HG03439 (cell line): Measurements from ENCODE around the gene SYT8.

Experiments used
- ATAC-seq: cut with Tn5 transposase; IDR thresholded peaks from one replicate; pipeline ENCODE4 v1.9.1; 2021; ENCODE audit warnings: mild to moderate bottlenecking, moderate library complexity; ENCODE audit not compliant: unreplicated experiment

SYT8 gene

DNA sequence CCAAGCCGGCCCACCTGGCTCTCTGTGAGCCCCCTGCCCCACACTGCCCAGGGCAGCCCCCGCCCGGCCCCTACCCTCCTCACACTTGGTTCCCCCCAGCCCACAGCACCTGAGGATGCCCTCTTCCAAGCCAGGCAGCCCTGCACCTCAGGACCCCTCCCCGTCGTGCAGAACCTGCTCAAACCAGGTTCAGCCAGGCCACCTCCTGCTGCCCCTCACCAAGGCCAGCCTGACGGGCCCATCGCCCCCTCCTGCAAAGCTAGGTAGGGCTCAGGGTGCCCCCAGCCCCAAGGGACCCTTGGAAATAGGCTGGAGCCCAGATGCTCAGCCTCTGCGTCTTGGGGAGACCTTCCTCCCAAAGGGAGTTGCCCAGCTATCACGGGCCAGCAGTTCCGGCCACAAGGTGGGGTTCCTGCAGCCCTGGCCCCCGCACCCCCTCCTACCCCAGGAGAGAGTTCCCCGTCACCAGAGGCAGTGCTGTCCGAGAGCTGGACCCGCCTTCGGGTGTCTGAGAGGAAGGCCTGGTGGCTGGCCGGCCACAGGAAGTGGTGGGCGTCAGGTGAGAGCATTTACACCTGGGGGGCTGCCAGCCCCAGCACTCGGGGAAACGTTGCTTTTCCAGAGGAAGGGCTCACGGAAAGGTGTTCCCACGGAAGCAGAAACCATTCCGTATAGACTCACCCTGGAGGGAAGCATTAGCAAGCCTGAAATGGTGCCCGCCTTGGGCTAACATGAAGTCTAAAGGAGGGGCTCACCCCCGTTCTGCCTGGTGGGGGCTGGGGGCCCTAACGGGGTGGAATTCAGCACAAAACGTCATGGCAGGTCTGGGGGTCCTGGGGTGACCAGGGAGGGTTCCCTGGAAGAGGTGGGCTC is 3.2 kb upstream of the SYT8 start:
- ATAC-seq: no peak

DNA sequence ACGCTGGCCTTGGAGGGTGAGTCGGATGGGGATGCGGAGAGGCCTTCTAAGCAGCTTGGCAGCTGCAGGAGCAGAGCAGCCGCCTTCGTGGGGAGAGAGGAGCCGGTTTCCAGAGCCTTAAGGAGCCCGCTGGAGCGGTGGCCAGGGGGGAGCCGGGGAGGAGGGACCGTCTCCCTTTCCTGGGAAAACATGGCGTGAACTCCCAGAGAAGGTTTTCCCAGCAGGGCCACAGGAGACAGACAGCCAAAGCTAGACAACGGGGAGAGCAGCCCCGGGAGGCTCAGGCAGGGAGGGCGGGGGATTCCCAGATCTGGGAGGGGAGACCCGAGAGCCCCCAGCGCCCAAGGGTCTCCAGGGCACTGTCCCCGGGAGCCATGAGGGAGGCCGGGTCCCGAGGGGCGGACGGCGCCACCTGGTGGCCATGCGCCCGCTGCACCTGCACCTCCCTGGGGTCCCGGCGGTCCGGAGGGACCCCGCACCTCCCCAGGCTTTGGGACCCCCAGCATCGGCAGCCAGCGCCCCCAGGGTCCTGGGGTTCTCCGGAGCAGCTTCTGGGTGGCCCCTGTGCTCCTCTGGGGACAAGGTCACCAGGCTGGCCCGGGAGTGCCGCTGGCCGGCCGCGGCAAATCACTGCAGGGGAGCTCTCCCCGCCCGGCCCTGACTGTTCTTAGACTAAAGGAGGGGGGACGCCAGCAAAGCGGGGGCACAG is 2.4 kb upstream of the SYT8 start:
- no peak for ATAC-seq

- no peak for ATAC-seq
Measured at GRCh38 chr11:1832920-1833295, 1.9 kb upstream of the SYT8 start.

- no peak for ATAC-seq
Measured at GRCh38 chr11:1834062-1834610, 654 bp upstream of the SYT8 start.

- ATAC-seq: no peak
Measured at GRCh38 chr11:1835671-1836010, 851 bp downstream of the SYT8 start.

DNA sequence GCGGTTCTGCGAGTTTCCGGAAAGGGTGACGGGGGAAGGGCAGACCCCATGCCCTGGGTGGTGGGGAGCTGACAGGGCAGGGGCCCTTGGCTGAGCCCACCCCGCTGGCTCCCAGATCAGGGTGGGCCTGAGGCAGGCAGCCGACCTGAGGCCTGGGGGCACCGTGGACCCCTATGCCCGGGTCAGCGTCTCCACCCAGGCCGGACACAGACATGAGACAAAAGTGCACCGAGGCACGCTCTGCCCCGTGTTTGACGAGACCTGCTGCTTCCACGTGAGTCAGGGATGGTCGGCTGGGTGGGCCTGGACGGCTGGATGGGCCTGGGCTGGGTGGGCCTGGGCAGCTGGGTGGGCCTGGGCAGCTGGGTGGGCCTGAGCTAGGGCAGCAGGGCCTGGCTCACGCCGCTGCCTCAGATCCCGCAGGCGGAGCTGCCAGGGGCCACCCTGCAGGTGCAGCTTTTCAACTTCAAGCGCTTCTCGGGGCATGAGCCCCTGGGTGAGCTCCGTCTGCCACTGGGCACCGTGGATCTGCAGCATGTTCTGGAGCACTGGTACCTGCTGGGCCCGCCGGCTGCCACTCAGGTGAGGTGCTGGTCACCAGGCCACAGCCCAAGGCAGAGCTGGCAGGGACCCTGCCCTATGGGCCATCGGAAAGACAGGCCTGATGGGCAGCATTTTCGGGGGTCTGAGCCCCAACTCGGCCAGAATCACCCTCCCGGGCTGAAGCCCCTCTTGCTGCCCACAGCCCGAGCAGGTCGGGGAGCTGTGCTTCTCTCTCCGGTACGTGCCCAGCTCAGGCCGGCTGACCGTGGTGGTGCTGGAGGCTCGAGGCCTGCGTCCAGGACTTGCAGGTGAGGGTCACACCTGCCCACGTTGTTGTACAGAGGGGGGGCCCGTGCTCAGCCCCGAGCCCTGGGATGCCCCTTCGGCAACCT is 1.5 kb downstream of the SYT8 start:
- ATAC-seq: no peak

DNA sequence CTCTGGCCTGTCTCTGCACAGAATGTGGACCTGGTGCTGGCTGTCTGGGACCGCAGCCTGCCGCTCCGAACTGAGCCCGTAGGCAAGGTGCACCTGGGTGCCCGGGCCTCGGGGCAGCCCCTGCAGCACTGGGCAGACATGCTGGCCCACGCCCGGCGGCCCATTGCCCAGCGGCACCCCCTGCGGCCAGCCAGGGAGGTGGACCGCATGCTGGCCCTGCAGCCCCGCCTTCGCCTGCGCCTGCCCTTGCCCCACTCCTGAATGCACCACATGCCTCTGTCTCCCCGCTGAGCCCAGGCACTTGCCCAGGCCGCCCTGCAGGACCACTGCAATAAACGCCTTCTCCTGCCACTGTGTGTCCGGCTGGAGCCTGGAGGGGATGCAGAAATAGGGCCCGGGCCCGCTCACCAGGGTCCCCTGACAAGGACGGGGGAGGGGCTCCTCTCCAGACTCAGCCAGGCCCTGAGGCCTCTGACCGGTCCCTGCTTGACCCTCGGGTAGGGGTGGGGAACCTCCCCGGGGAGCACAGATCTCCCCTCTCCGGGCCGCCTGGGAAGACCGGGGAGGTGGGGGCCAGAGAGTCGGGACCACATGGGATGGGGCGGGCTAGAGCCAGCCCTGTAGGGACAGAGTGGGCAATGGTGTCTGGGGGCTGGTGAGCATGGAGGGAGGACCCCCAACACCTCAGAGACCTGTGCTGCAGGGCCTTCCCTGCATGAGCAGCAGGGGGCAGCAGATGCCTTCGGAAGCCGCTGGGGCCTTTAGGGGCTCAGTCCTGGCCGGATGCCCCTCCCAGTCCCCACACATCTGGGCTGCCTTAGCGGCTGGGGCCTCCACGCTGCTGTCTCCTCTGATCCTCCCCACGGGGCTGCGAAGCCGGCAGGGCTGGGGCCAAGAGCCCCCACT is 2.6 kb downstream of the SYT8 start:
- ATAC-seq: no peak

DNA sequence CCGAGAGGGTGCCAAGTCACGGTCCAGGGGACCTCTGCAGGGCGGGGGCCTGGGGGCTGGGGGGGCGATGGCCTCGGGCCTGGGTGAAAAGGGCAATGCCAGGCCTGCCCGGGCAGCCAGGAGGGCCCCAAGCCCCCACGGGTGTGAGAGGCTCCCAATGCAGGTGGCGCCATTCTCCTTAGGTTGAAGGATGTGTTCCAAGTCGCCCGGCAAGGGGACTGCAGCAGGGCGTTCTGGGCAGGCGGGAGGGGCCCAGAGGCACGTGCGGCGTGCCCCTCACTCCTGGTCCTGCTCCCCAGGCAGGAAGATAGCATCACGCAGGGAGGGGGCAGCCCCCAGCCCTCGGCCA is 3.3 kb downstream of the SYT8 start:
- ATAC-seq: no peak

GRCh38 chr11:1838426-1839144 is 3.8 kb downstream of the SYT8 start, which contains the start of gene TNNI2:
TSS of gene TNNI2 (plus strand) at chr11:1838981. CDS start at chr11:1839697, 716 bp downstream.
- no peak for ATAC-seq

- no peak for ATAC-seq
Measured at GRCh38 chr11:1839204-1839923, 4.6 kb downstream of the SYT8 start.

DNA sequence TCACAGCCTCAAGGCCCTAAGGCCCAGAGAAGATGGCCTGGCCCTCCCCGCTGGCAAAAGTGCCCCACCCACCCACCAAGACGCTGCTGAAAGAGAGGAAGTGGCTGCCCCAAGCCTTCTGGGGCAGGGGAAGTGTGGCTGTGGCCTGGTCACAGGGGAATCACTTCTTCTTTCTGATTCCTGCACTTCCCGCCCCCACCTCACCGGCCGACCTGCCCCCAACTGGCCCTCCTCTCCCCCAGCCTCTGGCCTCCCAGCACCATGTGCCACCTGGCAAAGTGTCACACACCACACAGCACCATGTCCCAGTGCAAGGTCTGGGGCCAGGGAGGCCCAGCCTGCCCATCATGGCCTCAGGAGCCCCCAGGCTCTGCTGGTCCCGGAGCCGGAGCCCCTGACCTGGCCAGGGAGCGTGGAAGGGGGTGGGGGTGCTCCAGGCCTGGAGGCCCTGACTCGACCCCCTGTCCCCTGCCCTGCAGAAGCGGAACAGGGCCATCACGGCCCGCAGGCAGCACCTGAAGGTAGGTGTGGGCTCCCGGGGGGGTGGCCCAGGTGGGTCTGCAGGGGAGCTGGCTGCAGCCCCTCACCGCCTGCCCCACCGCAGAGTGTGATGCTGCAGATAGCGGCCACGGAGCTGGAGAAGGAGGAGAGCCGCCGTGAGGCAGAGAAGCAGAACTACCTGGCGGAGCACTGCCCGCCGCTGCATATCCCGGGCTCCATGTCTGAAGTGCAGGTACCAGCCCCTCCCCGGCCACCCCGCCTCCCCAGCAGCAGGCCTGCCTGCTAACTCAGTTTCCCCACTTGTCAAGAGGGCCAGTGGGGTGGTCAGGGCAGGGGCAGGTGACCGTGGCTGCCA is 5.4 kb downstream of the SYT8 start:
- ATAC-seq: no peak

DNA sequence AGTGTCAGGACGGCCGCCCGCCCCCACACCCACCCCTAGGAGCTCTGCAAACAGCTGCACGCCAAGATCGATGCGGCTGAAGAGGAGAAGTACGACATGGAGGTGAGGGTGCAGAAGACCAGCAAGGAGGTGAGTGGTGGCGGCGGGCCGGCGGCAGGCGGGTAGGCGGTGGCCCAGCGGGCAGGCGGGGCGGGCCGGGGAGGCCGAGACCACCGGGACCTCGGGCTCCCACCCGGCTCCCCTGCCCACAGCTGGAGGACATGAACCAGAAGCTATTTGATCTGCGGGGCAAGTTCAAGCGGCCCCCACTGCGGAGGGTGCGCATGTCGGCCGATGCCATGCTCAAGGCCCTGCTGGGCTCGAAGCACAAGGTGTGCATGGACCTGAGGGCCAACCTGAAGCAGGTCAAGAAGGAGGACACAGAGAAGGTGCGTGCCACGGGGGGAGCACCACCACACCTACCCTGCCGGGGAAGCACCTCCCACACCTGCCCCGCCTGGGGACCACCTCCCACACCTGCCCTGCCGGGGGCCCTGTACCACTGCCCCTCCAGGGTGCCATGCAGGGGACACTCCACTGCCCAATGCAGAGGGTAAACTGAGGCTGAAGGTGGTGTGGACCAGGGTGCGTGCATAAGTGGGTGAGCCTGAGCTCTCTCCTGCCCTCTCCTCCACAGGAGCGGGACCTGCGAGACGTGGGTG is 6.1 kb downstream of the SYT8 start:
- no peak for ATAC-seq

DNA sequence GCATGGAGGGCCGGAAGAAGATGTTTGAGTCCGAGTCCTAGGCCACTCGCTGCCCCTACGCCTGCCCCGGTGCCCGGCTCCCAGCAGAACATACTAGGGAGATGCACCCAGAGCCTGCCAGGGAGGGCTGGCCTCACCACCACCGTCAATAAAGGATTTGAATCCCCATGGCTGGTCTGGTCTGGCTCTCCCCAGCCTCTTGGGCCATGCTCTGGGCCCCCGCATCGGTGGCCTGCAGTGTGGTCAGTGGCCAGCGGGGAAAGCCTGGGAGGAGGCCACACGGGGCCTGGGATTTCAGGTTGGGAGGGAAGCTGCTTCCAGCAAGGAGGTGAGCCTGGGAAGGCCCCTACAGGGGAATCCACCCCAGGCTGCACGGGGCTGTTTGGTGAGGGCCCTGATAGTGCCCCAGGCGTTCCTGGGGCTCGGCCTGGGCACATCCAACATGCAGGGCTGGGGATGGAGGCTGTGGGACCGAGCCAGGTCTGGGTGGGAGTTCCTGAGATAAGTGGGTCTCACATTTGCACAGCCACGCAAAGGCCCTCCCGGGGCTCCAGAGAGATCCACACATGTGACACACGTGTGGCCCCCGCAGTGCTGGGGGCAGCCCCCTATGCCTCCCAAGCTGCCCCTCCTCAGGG is 6.8 kb downstream of the SYT8 start:
- ATAC-seq: no peak

GRCh38 chr11:1842149-1843097 is 7.6 kb downstream of the SYT8 start:
- ATAC-seq: no peak

DNA sequence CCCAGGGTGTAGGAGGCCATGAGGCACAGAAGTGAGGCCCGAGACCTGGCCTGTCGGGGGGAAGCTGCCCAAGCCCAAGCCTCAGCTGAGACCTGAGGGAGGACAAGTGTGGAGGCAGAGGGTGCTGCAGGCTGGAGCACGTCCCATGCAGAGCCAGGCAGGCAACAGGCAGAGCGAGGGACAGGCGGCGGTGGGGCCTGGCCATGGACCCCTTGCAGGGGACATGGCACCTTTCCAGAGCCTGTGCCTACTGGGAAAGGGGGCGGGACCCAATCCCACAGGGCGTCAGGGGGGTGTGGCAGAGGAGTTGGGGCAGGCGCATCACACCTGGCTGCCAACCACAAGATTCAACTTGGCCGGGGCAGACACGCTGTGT is 8.3 kb downstream of the SYT8 start:
- ATAC-seq: no peak

- no peak for ATAC-seq
Measured at GRCh38 chr11:1843796-1844195, 9.0 kb downstream of the SYT8 start.
